HG03039 (cell line): ENCODE results near the gene BMPER.
A peak's percentile ranks its signal among the peaks of the same experiment; 100 is the strongest.

Experiments
- ATAC-seq: cut with Tn5 transposase; IDR thresholded peaks from one replicate; pipeline ENCODE4 v1.9.1; 2021; ENCODE audit warnings: mild to moderate bottlenecking, moderate library complexity; ENCODE audit not compliant: unreplicated experiment

BMPER gene

GRCh38 chr7:33887266-33887975 lies 17.9 kb upstream of the BMPER start:
- ATAC-seq = no peak

- ATAC-seq = no peak
Observed at GRCh38 chr7:33888166-33888565, 17.2 kb upstream of the BMPER start.

- no peak for ATAC-seq
Observed at GRCh38 chr7:33892945-33893344, 12.4 kb upstream of the BMPER start.

- ATAC-seq = no peak
Observed at GRCh38 chr7:33893377-33893776, 12.0 kb upstream of the BMPER start.

GRCh38 chr7:33895025-33895804 lies 10.1 kb upstream of the BMPER start:
- ATAC-seq = peak; percentile 97

- no peak for ATAC-seq
Observed at GRCh38 chr7:33900501-33900900, 4.8 kb upstream of the BMPER start.

GRCh38 chr7:33901199-33901598 lies 4.1 kb upstream of the BMPER start:
- ATAC-seq = no peak

GRCh38 chr7:33901847-33902246 lies 3.5 kb upstream of the BMPER start:
- no peak for ATAC-seq

GRCh38 chr7:33902746-33903145 lies 2.6 kb upstream of the BMPER start:
- ATAC-seq = no peak

GRCh38 chr7:33903791-33904680 lies 1.3 kb upstream of the BMPER start:
- ATAC-seq = no peak

- no peak for ATAC-seq
Observed at GRCh38 chr7:33904681-33905388, 504 bp upstream of the BMPER start.

- no peak for ATAC-seq
Observed at GRCh38 chr7:33906697-33907096, 1.4 kb downstream of the BMPER start.

- no peak for ATAC-seq
Observed at GRCh38 chr7:33907625-33908024, 2.3 kb downstream of the BMPER start.

- ATAC-seq = no peak
Observed at GRCh38 chr7:33909318-33909717, 4.0 kb downstream of the BMPER start.

GRCh38 chr7:33909755-33910154 lies 4.4 kb downstream of the BMPER start:
- no peak for ATAC-seq

- ATAC-seq = no peak
Observed at GRCh38 chr7:33910756-33911155, 5.4 kb downstream of the BMPER start.

GRCh38 chr7:33916357-33917081 lies 11.2 kb downstream of the BMPER start:
- ATAC-seq = no peak

- no peak for ATAC-seq
Observed at GRCh38 chr7:33917661-33918060, 12.3 kb downstream of the BMPER start.

GRCh38 chr7:33918438-33919143 lies 13.3 kb downstream of the BMPER start:
- ATAC-seq = no peak

- no peak for ATAC-seq
Observed at GRCh38 chr7:33919449-33919848, 14.1 kb downstream of the BMPER start.
